ENCODE data around the gene FXYD3.

FXYD3 gene

GRCh38 chr19:35118268-35119020, 2.8 kb downstream of the FXYD3 start:
- DNase-seq (ENCODE audit: low read depth): peak; percentile 65
- H3K4me3 ChIP-seq (ENCODE audit: low read depth, low read length): no peak overlapping the region
- TF ChIP-seq CTCF (IDR thresholded peaks at IDR 0.05; ENCODE audit: control insufficient read depth, extremely low read depth, insufficient read depth): no peak

GRCh38 chr19:35119091-35119490, 3.5 kb downstream of the FXYD3 start:
- H3K4me3 ChIP-seq (ENCODE audit: low read depth, low read length): no peak overlapping the region
- TF ChIP-seq CTCF (IDR thresholded peaks at IDR 0.05; ENCODE audit: control insufficient read depth, extremely low read depth, insufficient read depth): no peak
- DNase-seq (ENCODE audit: low read depth): no peak

- DNase-seq (ENCODE audit: low read depth): no peak
- no peak for TF ChIP-seq CTCF (IDR thresholded peaks at IDR 0.05; ENCODE audit: control insufficient read depth, extremely low read depth, insufficient read depth)
- no peak overlapping the region for H3K4me3 ChIP-seq (ENCODE audit: low read depth, low read length)
Measured at GRCh38 chr19:35119578-35120155, 4.0 kb downstream of the FXYD3 start.

GRCh38 chr19:35120492-35120891, 4.9 kb downstream of the FXYD3 start:
- TF ChIP-seq CTCF (IDR thresholded peaks at IDR 0.05; ENCODE audit: control insufficient read depth, extremely low read depth, insufficient read depth): no peak
- H3K4me3 ChIP-seq (ENCODE audit: low read depth, low read length): no peak overlapping the region
- DNase-seq (ENCODE audit: low read depth): no peak

- no peak for DNase-seq (ENCODE audit: low read depth)
- no peak overlapping the region for H3K4me3 ChIP-seq (ENCODE audit: low read depth, low read length)
- TF ChIP-seq CTCF (IDR thresholded peaks at IDR 0.05; ENCODE audit: control insufficient read depth, extremely low read depth, insufficient read depth): no peak
Measured at GRCh38 chr19:35120898-35121297, 5.3 kb downstream of the FXYD3 start.

- no peak overlapping the region for H3K4me3 ChIP-seq (ENCODE audit: low read depth, low read length)
- DNase-seq (ENCODE audit: low read depth): no peak
- TF ChIP-seq CTCF (IDR thresholded peaks at IDR 0.05; ENCODE audit: control insufficient read depth, extremely low read depth, insufficient read depth): no peak
Measured at GRCh38 chr19:35122687-35123551, 7.3 kb downstream of the FXYD3 start.

Measured in LNCaP clone FGC (cell line).